MM.1S (cell line): ENCODE data around the gene BICRAL.

Experiments
- CTCF ChIP-seq: fragments of 300-600 bp; sonication (generic); IDR thresholded peaks from 2 replicates; pipeline ENCODE4 v1.5.1; 2016; ENCODE audit warnings: antibody characterized with exemption, low read length, mixed read lengths
- EZH2 ChIP-seq: fragments of 300-600 bp; sonication (generic); optimal IDR thresholded peaks from 2 replicates; pipeline ENCODE3; 2017; ENCODE audit warnings: low read depth, mild to moderate bottlenecking, antibody characterized with exemption, low read length, mixed read lengths

- TF ChIP-seq EZH2 (no peak), CTCF (no peak)
Observed at GRCh38 chr6:42864602-42865001, 82.8 kb downstream of the BICRAL start.
